ENCODE measurements around the gene XIST.
"Not testable (repeated sequence)": the region's sequence is repeated elsewhere in the genome, so short reads cannot be mapped to it uniquely, and the experiment has no call there.

Gene XIST

DNA sequence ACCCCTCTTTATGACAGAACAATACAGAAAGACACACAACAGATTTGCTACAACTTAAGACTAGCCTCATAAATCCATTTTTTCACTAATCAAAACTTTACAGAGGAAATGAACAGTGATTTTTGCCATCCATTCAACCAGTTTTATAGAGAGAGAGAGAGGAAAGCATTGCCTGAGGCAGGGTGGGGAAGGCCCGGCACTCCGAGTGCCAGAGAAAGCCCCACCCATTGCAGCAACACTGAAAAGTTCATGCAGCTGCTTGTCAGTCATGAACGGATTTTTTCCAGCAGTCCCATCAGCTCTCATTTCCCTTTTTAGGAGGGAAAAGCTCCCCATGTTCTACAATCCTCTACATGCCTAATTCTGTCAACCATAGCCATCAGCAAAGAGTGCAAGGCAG is 52.6 kb downstream of the XIST start:
- DNase-seq: no peak

DNA sequence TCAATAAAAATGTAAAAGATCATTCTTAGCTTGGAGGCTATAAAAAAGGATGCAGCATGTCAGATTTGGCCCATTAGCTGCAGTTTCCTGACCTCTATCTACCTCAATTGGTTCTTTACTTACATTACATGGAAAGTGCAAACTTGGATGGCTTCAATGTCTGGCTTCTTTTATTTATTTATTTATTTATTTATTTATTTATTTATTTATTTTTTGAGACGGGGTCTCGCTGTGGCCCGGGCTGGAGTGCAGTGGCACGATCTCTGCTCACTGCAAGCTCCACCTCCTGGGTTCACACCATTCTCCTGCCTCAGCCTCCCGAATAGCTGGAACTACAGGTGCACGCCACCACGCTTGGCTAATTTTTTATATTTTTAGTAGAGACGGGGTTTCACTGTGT is 60.0 kb downstream of the XIST start:
- not testable (repeated sequence) for DNase-seq

DNA sequence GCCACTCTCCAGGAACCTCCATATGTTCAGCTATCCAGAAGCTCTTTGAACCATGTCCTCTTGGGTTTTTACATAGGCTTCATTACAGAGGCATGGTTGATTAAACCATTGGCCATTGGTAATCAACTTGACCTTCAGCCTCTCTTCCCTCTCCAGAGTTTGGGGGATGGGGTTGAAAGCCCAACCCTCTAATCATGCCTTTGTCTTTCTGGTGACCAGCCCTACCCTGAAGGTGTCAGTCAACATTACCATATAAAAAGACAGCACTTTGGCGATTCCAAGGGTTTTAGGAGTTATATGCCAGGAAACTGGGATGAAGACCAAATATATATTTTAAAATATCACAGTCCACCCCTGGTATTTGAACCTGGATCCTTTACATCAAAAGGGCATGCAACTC is 67.0 kb downstream of the XIST start:
- DNase-seq: no peak
